ENCODE results near the gene IL1R1.

Gene IL1R1

GRCh38 chr2:102209474-102209873 is 66.9 kb downstream of the IL1R1 start:
- DNase-seq: no peak

- no peak for DNase-seq
Observed at GRCh38 chr2:102217032-102217431, 74.5 kb downstream of the IL1R1 start.

DNA sequence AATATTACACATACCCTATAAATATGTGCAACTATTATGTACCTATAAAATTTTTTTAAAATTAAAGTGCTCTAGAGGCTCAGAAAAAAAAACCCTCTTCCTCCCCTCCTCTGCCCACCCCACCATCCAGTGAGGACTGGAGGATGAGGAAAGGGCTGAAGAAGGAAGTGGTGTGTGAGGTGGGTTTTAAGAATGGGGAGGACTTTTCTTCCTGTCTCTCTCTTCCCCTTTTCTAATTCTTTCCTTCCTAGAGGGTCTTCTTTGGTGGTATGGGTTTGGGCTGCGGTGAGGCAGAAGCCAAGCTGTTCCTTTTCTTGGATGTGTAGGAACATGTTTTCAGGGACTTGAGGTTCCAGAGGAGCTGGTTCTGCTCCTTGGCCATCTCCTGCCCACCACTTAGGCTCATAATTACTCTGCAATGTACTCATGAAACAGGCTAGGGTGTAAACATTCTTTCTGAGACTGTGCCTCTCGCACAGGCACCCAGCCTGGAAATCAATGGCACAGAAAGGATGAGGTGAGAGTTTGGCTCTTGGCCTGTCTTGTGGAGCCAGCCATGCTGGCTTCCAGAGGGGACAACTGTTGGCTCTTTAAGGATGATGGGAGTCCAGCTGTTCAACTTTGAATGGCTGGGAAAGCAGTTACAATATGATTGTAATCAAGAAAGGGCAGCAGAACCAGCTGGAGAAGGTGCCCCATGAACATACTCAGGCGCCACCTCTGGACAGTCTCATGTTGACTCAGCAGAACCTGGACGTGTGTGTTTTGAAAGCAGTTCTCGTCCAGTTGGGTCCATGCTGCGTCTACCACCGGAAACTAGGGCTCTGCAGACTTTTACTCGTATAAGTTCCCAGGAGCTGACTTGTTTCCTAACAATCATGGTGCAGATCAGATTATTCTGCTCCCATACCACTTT is 82.5 kb downstream of the IL1R1 start:
- no peak for DNase-seq

GRCh38 chr2:102226171-102226570 is 83.6 kb downstream of the IL1R1 start:
- no peak for DNase-seq

GRCh38 chr2:102226612-102227391 is 84.3 kb downstream of the IL1R1 start:
- DNase-seq: no peak

- DNase-seq: no peak
Observed at GRCh38 chr2:102229141-102229769, 86.7 kb downstream of the IL1R1 start.

All from central memory CD4-positive, alpha-beta T cell (primary cell).